Prostate gland (tissue), 2 donors: Measurements from ENCODE around the gene SCAMP1.

Experiments
- POLR2AphosphoS5 ChIP-seq: sonication (generic); formaldehyde crosslinking; IDR thresholded peaks from one replicate; pipeline ENCODE4 v1.6.1; 2017; ENCODE audit warnings: antibody characterized with exemption
- TF ChIP-seq, protein P1 (sequence below), 4 experiments: fragments of 200-600 bp in 2 of 4; fragments of 450-650 bp in 2 of 4; sonication (generic) in 2 of 4; IDR thresholded peaks; 1 replicate in 3 of 4; 2 replicates in 1 of 4; pipeline ENCODE4 v1.5.1; 2016 to 2019; ENCODE audit warnings: antibody characterized with exemption in 4 of 4, mild to moderate bottlenecking in 2 of 4, moderate library complexity in 2 of 4

DNA sequence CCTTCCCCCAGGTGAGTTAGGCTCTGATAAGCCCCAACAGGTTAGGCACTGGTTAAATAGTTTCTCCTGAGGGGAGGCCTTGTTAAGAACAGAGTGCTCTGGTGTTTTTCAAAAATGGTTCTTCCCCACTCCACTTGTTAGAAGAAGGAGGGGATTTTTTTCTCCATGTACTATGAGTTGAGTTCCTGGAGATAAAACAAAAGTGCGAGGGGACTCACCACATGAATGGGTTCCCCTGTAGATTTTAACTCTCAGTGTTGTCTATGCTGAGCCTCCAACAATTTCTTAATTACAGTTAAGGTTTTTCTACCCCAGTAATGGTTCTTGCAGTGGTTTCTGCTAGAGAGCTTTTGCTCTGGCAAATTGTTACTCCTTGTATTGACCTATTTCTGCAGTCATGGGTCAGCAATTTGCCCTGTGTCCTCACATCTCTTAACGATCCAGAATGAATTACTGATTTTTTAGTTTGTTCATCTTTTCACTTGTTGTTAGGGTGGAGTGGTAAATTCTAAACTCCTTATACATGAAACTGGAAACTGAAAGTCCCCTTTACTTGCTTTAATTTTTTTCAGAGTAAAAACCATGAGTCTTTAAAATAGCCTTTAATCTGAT lies 44.4 kb downstream of the SCAMP1 start:
- TF ChIP-seq, protein P1, sequence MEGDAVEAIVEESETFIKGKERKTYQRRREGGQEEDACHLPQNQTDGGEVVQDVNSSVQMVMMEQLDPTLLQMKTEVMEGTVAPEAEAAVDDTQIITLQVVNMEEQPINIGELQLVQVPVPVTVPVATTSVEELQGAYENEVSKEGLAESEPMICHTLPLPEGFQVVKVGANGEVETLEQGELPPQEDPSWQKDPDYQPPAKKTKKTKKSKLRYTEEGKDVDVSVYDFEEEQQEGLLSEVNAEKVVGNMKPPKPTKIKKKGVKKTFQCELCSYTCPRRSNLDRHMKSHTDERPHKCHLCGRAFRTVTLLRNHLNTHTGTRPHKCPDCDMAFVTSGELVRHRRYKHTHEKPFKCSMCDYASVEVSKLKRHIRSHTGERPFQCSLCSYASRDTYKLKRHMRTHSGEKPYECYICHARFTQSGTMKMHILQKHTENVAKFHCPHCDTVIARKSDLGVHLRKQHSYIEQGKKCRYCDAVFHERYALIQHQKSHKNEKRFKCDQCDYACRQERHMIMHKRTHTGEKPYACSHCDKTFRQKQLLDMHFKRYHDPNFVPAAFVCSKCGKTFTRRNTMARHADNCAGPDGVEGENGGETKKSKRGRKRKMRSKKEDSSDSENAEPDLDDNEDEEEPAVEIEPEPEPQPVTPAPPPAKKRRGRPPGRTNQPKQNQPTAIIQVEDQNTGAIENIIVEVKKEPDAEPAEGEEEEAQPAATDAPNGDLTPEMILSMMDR (IDR thresholded peaks at IDR 0.05), result no peak
- TF ChIP-seq POLR2AphosphoS5, result no peak
